Suprapubic skin (tissue), 4 donors: Measurements from ENCODE around the gene ENPP7. TPM values are rescaled to one million over a fixed set of nuclear protein-coding genes. Genes with fewer than 3 reads are reported as not detected.
"Not testable (repeated sequence)": the region's sequence is repeated elsewhere in the genome, so short reads cannot be mapped to it uniquely, and the experiment has no call there.

ENCODE experiments used
- DNase-seq, 2 donors: peaks; one replicate each; pipeline ENCODE4 v3.0.0-alpha.2; 2019; ENCODE audit warnings: low spot score in 2 of 2
- H3K27ac ChIP-seq: fragments of 200-600 bp; sonication (generic); one replicate; pipeline ENCODE4 v1.5.1; 2019
- H3K27me3 ChIP-seq: fragments of 200-600 bp; sonication (generic); one replicate; pipeline ENCODE4 v1.5.1; 2019
- H3K36me3 ChIP-seq: fragments of 200-600 bp; sonication (generic); one replicate; pipeline ENCODE4 v1.5.1; 2019
- H3K4me1 ChIP-seq: fragments of 200-600 bp; sonication (generic); one replicate; pipeline ENCODE4 v1.5.1; 2019
- H3K4me3 ChIP-seq: fragments of 200-600 bp; sonication (generic); one replicate; pipeline ENCODE4 v1.5.1; 2019; ENCODE audit warnings: mild to moderate bottlenecking
- H3K9me3 ChIP-seq: fragments of 200-600 bp; sonication (generic); one replicate; pipeline ENCODE4 v1.5.1; 2019
- EP300 ChIP-seq: sonication (generic); formaldehyde crosslinking; IDR thresholded peaks from one replicate; pipeline ENCODE4 v1.6.1; 2017; ENCODE audit warnings: antibody characterized with exemption
- POLR2A ChIP-seq, 2 donors: fragments of 450-650 bp; IDR thresholded peaks; one replicate each; pipeline ENCODE4 v1.6.1; 2017; ENCODE audit warnings: antibody characterized with exemption in 2 of 2, mild to moderate bottlenecking in 2 of 2, moderate library complexity in 2 of 2
- POLR2AphosphoS5 ChIP-seq, 3 donors: sonication (generic); formaldehyde crosslinking; IDR thresholded peaks; one replicate each; pipeline ENCODE4 v1.6.1; 2017; ENCODE audit warnings: antibody characterized with exemption in 3 of 3
- WGBS: methylation state at CpG from one replicate; pipeline ENCODE4 v1.1.5; 2018; 5-methylcytosine and 5-hydroxymethylcytosine counted together
- total RNA-seq, 4 donors: library from RNA; depleted of rRNA; stranded (reverse); fragments of >200 nt; gene quantifications; one replicate each; pipeline ENCODE4 v1.1.0, GENCODE V29; 2016
- TF ChIP-seq, protein P1 (sequence below), 2 donors: fragments of 200-600 bp in 1 of 2; fragments of 450-650 bp in 1 of 2; sonication (generic) in 1 of 2; IDR thresholded peaks; one replicate each; pipeline ENCODE4 v1.5.1; 2016 to 2019; ENCODE audit warnings: antibody characterized with exemption in 2 of 2, mild to moderate bottlenecking in 1 of 2, moderate library complexity in 1 of 2

ENPP7 gene
- total RNA-seq, 4 donors from 2014 or later: not detected

DNA sequence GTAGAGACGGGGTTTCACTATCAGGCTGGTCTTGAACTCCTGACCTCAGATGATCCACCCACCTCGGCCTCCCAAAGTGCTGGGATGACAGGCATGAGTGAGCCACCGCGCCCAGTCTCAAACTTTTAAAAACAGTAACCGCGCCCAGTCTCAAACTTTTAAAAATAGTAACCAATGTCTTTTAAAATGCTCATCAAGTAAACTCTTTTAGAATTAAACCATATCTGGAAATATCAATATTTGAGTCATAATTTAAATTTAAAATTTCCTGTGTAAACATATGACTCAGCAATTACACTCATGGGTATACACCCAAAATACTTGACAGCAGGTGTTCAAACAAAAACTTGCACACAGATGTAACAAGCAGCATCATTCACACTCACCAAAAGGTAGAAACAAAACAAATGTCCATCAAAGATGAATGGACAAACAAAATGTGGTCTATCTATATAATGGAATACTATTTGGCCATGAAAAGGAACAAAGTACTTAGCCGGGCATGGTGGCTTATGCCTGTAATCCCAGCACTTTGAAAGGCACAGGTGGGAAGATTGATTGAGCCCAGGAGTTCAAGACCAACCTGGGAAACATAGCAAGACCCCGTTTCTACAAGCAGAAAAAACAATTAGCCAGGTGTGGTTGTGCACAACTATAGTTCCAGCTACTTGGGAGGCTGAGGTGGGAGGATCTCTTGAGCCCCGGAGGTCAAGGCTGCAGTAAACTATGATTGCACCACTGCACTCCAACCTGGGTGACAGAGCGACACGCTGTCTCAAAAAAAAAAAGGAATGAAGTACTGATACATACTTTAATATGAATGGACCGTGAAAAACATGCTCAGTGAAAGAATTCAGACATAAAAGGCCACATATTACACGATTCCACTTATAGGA lies 20.2 kb downstream of the ENPP7 start:
- 73% methylated on average over 13 of the region's 13 CpGs for WGBS
- peaks cover 88% of the 10 kb centered on the region for H3K27me3 ChIP-seq

DNA sequence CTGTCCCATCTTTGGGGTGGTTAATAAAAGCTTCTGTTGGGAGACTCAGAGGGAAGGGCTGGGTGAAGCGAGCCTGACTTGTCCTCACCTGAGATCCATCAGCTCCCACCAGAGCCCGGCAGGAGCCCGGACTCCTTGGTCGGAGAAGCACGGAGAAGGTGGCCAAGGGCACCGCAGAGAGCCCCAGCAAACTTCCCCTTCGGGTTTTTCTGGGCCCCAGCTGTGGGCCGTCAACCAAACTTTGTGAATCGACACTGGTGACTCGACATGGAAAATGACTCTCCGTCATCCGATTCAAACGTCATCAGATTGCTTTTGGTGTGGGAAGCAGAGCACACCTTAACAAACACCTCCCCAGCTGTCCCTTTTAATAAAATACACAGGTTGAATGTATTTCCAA lies 21.4 kb downstream of the ENPP7 start:
- peaks cover 83% of the 10 kb centered on the region for H3K27me3 ChIP-seq
- no peak for DNase-seq
- H3K9me3 ChIP-seq: no peaks in the 10 kb centered on the region
- 68% methylated on average over 13 of the region's 13 CpGs for WGBS
- TF ChIP-seq POLR2A (IDR thresholded peaks at IDR 0.05) (no peak), POLR2AphosphoS5 (IDR thresholded peaks at IDR 0.05) (no peak), EP300 (no peak)
- TF ChIP-seq, protein P1, sequence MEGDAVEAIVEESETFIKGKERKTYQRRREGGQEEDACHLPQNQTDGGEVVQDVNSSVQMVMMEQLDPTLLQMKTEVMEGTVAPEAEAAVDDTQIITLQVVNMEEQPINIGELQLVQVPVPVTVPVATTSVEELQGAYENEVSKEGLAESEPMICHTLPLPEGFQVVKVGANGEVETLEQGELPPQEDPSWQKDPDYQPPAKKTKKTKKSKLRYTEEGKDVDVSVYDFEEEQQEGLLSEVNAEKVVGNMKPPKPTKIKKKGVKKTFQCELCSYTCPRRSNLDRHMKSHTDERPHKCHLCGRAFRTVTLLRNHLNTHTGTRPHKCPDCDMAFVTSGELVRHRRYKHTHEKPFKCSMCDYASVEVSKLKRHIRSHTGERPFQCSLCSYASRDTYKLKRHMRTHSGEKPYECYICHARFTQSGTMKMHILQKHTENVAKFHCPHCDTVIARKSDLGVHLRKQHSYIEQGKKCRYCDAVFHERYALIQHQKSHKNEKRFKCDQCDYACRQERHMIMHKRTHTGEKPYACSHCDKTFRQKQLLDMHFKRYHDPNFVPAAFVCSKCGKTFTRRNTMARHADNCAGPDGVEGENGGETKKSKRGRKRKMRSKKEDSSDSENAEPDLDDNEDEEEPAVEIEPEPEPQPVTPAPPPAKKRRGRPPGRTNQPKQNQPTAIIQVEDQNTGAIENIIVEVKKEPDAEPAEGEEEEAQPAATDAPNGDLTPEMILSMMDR (IDR thresholded peaks at IDR 0.05): no peak
- H3K36me3 ChIP-seq: no peaks in the 10 kb centered on the region
- H3K27ac ChIP-seq: no peak overlapping the region
- no peak overlapping the region for H3K4me3 ChIP-seq
- peaks cover 14% of the 10 kb centered on the region for H3K4me1 ChIP-seq

More for the DNA sequence above, 20.2 kb downstream of the ENPP7 start:
- DNase-seq: no peak
- no peak overlapping the region for H3K4me3 ChIP-seq
- TF ChIP-seq EP300: no peak
- no peak for TF ChIP-seq POLR2A (IDR thresholded peaks at IDR 0.05)
- TF ChIP-seq POLR2AphosphoS5 (IDR thresholded peaks at IDR 0.05): no peak
- TF ChIP-seq, protein P1 (IDR thresholded peaks at IDR 0.05): no peak
- no peak overlapping the region for H3K27ac ChIP-seq
- no peaks in the 10 kb centered on the region for H3K9me3 ChIP-seq
- peaks cover 18% of the 10 kb centered on the region for H3K4me1 ChIP-seq
- no peaks in the 10 kb centered on the region for H3K36me3 ChIP-seq

DNA sequence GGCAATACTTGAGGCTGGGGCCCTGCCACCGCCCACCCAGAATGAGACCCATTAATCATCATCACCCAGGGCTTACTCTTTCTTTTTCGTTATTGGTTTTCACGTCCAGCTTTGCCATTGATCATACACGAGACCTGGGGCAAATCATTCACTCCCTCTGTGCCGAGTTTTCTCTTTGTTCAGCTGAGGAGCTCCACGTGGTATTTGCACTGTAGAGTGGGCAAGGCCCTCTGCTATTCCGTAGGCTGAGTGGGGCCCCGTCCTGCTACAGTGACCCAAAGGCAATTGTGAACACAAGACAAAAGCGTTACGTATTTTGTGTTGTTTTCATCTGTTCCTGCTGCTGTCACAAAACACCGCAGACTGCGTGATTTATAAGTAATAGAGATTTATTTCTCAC lies 23.6 kb downstream of the ENPP7 start:
- DNase-seq: no peak
- 80% methylated on average over 12 of the region's 12 CpGs for WGBS
- H3K9me3 ChIP-seq: no peaks in the 10 kb centered on the region
- H3K36me3 ChIP-seq: no peaks in the 10 kb centered on the region
- H3K4me1 ChIP-seq: no peaks in the 10 kb centered on the region
- TF ChIP-seq POLR2AphosphoS5 (IDR thresholded peaks at IDR 0.05) (no peak), POLR2A (IDR thresholded peaks at IDR 0.05) (no peak), EP300 (no peak)
- no peak overlapping the region for H3K4me3 ChIP-seq
- no peak overlapping the region for H3K27ac ChIP-seq
- peaks cover 62% of the 10 kb centered on the region for H3K27me3 ChIP-seq

DNA sequence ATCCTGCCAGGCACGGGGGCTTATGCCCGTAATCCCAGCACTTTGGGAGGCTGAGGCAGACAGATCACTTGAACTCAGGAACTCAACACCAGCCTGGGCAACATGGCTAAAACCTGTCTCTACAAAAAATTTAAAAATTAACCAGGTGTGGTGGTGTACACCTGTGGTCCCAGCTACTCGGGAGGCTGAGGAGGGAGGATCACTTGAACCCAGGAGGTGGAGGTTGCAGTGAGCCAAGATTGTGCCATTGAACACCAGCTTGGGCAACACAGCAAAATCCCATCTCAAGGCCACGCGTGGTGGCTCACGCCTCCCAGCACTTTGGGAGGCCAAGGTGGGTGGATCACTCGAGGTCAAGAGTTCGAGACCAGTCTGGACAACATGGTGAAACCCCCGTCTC lies 24.2 kb downstream of the ENPP7 start:
- H3K36me3 ChIP-seq, H3K4me1 ChIP-seq, DNase-seq, H3K4me3 ChIP-seq, H3K9me3 ChIP-seq, H3K27ac ChIP-seq: not testable (repeated sequence)
- WGBS: 91% methylated on average over 9 of the region's 9 CpGs
- peaks cover 57% of the 10 kb centered on the region for H3K27me3 ChIP-seq

- TF ChIP-seq EP300 (no peak), POLR2A (IDR thresholded peaks at IDR 0.05) (no peak), POLR2AphosphoS5 (IDR thresholded peaks at IDR 0.05) (no peak)
- TF ChIP-seq, protein P1 (IDR thresholded peaks at IDR 0.05): no peak
- 85% methylated on average over 14 of the region's 14 CpGs for WGBS
- Histone ChIP-seq H3K4me1 (no peaks in the 10 kb centered on the region), H3K36me3 (no peaks in the 10 kb centered on the region), H3K27me3 (peaks cover 54% of the 10 kb centered on the region), H3K9me3 (no peaks in the 10 kb centered on the region), H3K4me3 (no peak overlapping the region), H3K27ac (no peak overlapping the region)
- no peak for DNase-seq
Measured at GRCh38 chr17:79755591-79755990, 24.8 kb downstream of the ENPP7 start.

DNA sequence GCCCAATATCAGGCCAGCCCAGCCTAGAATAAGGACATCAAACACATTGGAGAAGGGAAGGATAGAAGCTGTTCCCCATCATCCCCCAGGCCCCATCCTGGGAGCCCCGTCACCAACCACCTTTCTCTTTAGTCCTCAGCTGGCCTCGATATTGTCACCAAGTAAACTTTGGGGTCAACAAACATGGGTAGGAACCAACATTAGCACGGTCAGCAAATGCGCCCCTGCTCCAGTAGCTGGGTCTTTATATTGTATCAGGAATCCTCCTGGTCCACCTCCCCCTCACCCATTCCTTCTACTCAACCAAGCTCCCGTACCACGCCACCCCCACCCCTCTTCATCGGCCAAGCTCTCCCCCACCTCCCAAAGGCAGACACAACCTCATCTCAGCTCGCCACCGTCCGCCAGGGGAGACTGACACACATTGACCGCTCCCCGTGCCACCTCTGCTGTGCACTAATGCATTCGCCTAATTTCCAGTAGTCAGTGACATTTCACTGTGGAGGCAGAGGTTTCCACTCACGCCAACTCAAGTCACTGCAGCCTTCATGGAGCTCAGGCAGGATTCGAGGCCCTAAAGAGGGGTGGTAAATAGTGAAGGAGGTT lies 26.5 kb downstream of the ENPP7 start:
- Histone ChIP-seq H3K36me3 (no peaks in the 10 kb centered on the region), H3K27ac (no peak overlapping the region), H3K4me3 (no peak overlapping the region), H3K27me3 (peaks cover 37% of the 10 kb centered on the region), H3K4me1 (no peaks in the 10 kb centered on the region), H3K9me3 (no peaks in the 10 kb centered on the region)
- TF ChIP-seq POLR2AphosphoS5 (IDR thresholded peaks at IDR 0.05) (no peak), POLR2A (IDR thresholded peaks at IDR 0.05) (no peak), EP300 (no peak)
- TF ChIP-seq, protein P1 (IDR thresholded peaks at IDR 0.05): no peak
- DNase-seq: no peak
- WGBS: 94% methylated on average over 15 of the region's 15 CpGs
